ENCODE results near the gene GALNT17.

GALNT17 gene

GRCh38 chr7:71616217-71616616 is 484.3 kb downstream of the GALNT17 start:
- TF ChIP-seq FOXP2 (optimal IDR thresholded peaks at IDR 0.05; ENCODE audit: borderline replicate concordance, extremely low read depth, extremely low read length, insufficient read depth): no peak
- TF ChIP-seq, protein P1, sequence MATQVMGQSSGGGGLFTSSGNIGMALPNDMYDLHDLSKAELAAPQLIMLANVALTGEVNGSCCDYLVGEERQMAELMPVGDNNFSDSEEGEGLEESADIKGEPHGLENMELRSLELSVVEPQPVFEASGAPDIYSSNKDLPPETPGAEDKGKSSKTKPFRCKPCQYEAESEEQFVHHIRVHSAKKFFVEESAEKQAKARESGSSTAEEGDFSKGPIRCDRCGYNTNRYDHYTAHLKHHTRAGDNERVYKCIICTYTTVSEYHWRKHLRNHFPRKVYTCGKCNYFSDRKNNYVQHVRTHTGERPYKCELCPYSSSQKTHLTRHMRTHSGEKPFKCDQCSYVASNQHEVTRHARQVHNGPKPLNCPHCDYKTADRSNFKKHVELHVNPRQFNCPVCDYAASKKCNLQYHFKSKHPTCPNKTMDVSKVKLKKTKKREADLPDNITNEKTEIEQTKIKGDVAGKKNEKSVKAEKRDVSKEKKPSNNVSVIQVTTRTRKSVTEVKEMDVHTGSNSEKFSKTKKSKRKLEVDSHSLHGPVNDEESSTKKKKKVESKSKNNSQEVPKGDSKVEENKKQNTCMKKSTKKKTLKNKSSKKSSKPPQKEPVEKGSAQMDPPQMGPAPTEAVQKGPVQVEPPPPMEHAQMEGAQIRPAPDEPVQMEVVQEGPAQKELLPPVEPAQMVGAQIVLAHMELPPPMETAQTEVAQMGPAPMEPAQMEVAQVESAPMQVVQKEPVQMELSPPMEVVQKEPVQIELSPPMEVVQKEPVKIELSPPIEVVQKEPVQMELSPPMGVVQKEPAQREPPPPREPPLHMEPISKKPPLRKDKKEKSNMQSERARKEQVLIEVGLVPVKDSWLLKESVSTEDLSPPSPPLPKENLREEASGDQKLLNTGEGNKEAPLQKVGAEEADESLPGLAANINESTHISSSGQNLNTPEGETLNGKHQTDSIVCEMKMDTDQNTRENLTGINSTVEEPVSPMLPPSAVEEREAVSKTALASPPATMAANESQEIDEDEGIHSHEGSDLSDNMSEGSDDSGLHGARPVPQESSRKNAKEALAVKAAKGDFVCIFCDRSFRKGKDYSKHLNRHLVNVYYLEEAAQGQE (IDR thresholded peaks at IDR 0.05; ENCODE audit: insufficient read depth in 1 of 2, low read depth in 2 of 2, low read length in 2 of 2): no peak
- no peak for TF ChIP-seq TAF1 (IDR thresholded peaks at IDR 0.05; ENCODE audit: borderline replicate concordance, insufficient read depth, low read length)
- no peak for TF ChIP-seq POLR2AphosphoS5 (IDR thresholded peaks at IDR 0.05; ENCODE audit: low read depth, low read length)
- TF ChIP-seq SIN3A (IDR thresholded peaks at IDR 0.05; ENCODE audit: borderline replicate concordance, insufficient read depth, low read length): no peak

DNA sequence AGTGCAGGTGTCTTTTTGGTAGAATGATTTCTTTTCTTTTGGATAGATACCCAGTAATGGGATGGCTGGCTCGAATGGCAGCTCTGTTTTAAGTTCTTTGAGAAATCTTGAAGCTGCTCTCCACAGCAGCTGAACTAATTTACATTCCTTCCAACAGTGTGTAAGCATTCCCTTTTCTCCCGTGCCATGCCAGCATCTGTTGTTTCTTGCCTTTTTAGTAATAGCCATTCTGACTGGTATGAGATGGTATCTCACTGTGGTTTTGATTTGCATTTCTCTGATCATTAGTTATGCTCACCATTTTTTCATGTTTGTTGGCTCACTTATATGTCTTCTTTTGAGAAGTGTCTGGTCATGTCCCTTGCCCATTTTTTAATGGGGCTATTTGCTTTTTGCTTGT is 486.3 kb downstream of the GALNT17 start:
- TF ChIP-seq TAF1 (IDR thresholded peaks at IDR 0.05; ENCODE audit: borderline replicate concordance, insufficient read depth, low read length): no peak
- no peak for TF ChIP-seq POLR2AphosphoS5 (IDR thresholded peaks at IDR 0.05; ENCODE audit: low read depth, low read length)
- TF ChIP-seq, protein P1 (IDR thresholded peaks at IDR 0.05; ENCODE audit: insufficient read depth in 1 of 2, low read depth in 2 of 2, low read length in 2 of 2): no peak
- TF ChIP-seq SIN3A (IDR thresholded peaks at IDR 0.05; ENCODE audit: borderline replicate concordance, insufficient read depth, low read length): no peak
- no peak for TF ChIP-seq FOXP2 (optimal IDR thresholded peaks at IDR 0.05; ENCODE audit: borderline replicate concordance, extremely low read depth, extremely low read length, insufficient read depth)

GRCh38 chr7:71625545-71625944 is 493.6 kb downstream of the GALNT17 start:
- TF ChIP-seq SIN3A (IDR thresholded peaks at IDR 0.05; ENCODE audit: borderline replicate concordance, insufficient read depth, low read length): no peak
- no peak for TF ChIP-seq FOXP2 (optimal IDR thresholded peaks at IDR 0.05; ENCODE audit: borderline replicate concordance, extremely low read depth, extremely low read length, insufficient read depth)
- TF ChIP-seq, protein P1 (IDR thresholded peaks at IDR 0.05; ENCODE audit: insufficient read depth in 1 of 2, low read depth in 2 of 2, low read length in 2 of 2): no peak
- TF ChIP-seq TAF1 (IDR thresholded peaks at IDR 0.05; ENCODE audit: borderline replicate concordance, insufficient read depth, low read length): no peak
- TF ChIP-seq POLR2AphosphoS5 (IDR thresholded peaks at IDR 0.05; ENCODE audit: low read depth, low read length): no peak

GRCh38 chr7:71626206-71626605 is 494.3 kb downstream of the GALNT17 start:
- TF ChIP-seq FOXP2 (optimal IDR thresholded peaks at IDR 0.05; ENCODE audit: borderline replicate concordance, extremely low read depth, extremely low read length, insufficient read depth) (no peak), TAF1 (IDR thresholded peaks at IDR 0.05; ENCODE audit: borderline replicate concordance, insufficient read depth, low read length) (no peak), SIN3A (IDR thresholded peaks at IDR 0.05; ENCODE audit: borderline replicate concordance, insufficient read depth, low read length) (no peak)

- TF ChIP-seq SIN3A (IDR thresholded peaks at IDR 0.05; ENCODE audit: borderline replicate concordance, insufficient read depth, low read length) (no peak), FOXP2 (optimal IDR thresholded peaks at IDR 0.05; ENCODE audit: borderline replicate concordance, extremely low read depth, extremely low read length, insufficient read depth) (no peak), POLR2AphosphoS5 (IDR thresholded peaks at IDR 0.05; ENCODE audit: low read depth, low read length) (no peak), TAF1 (IDR thresholded peaks at IDR 0.05; ENCODE audit: borderline replicate concordance, insufficient read depth, low read length) (no peak)
- TF ChIP-seq, protein P1 (IDR thresholded peaks at IDR 0.05; ENCODE audit: insufficient read depth in 1 of 2, low read depth in 2 of 2, low read length in 2 of 2): no peak
Measured at GRCh38 chr7:71627651-71628050, 495.7 kb downstream of the GALNT17 start.
